C4-2B (cell line): ENCODE measurements around the gene ZNF71.

Source experiments
- ZFX ChIP-seq: fragments of 450-650 bp; IDR thresholded peaks from 2 replicates; pipeline ENCODE4 v1.6.1; 2017
- TF ChIP-seq, protein P1 (sequence below): fragments of 450-650 bp; conservative IDR thresholded peaks from 2 replicates; pipeline ENCODE4 v1.5.1; 2017; ENCODE audit warnings: mild to moderate bottlenecking

DNA sequence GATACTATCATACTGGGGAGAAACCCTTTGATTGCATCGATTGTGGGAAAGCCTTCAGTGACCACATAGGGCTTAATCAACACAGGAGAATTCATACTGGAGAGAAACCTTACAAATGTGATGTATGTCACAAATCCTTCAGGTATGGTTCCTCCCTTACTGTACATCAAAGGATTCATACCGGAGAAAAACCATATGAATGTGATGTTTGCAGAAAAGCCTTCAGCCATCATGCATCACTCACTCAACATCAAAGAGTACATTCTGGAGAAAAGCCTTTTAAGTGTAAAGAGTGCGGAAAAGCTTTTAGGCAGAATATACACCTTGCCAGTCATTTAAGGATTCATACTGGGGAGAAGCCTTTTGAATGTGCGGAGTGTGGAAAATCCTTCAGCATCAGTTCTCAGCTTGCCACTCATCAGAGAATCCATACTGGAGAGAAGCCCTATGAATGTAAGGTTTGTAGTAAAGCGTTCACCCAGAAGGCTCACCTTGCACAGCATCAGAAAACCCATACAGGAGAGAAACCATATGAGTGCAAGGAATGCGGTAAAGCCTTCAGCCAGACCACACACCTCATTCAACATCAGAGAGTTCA lies 40.7 kb upstream of the ZNF71 start:
- TF ChIP-seq, protein P1, sequence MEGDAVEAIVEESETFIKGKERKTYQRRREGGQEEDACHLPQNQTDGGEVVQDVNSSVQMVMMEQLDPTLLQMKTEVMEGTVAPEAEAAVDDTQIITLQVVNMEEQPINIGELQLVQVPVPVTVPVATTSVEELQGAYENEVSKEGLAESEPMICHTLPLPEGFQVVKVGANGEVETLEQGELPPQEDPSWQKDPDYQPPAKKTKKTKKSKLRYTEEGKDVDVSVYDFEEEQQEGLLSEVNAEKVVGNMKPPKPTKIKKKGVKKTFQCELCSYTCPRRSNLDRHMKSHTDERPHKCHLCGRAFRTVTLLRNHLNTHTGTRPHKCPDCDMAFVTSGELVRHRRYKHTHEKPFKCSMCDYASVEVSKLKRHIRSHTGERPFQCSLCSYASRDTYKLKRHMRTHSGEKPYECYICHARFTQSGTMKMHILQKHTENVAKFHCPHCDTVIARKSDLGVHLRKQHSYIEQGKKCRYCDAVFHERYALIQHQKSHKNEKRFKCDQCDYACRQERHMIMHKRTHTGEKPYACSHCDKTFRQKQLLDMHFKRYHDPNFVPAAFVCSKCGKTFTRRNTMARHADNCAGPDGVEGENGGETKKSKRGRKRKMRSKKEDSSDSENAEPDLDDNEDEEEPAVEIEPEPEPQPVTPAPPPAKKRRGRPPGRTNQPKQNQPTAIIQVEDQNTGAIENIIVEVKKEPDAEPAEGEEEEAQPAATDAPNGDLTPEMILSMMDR: no peak
- TF ChIP-seq ZFX: no peak
